ENCODE measurements around the gene NXF1.

The NXF1 gene

GRCh38 chr11:62801071-62801470 lies 4.2 kb downstream of the NXF1 start:
- CTCF ChIA-PET: interaction anchor here (1.1 kb wide), 1 partner anchor 10 kb away, joined by 4 read pairs; no protein-coding TSS in a partner anchor
- Histone ChIP-seq H3K4me3 (ENCODE audit: low read depth, low read length) (no peak overlapping the region), H3K4me1 (ENCODE audit: control insufficient read depth, insufficient read depth, low read length) (no peaks in the 10 kb centered on the region), H3K36me3 (ENCODE audit: control insufficient read depth in 2 of 2, insufficient read depth in 1 of 2, low read length in 2 of 2) (peaks cover 30 to 77% of the 10 kb centered on the region in 2 experiments), H3K27ac (ENCODE audit: extremely low read depth, low read depth, low read length) (no peak overlapping the region), H3K9me3 (ENCODE audit: control insufficient read depth, insufficient read depth, low read depth, low read length) (no peaks in the 10 kb centered on the region)
- TF ChIP-seq, protein P1, sequence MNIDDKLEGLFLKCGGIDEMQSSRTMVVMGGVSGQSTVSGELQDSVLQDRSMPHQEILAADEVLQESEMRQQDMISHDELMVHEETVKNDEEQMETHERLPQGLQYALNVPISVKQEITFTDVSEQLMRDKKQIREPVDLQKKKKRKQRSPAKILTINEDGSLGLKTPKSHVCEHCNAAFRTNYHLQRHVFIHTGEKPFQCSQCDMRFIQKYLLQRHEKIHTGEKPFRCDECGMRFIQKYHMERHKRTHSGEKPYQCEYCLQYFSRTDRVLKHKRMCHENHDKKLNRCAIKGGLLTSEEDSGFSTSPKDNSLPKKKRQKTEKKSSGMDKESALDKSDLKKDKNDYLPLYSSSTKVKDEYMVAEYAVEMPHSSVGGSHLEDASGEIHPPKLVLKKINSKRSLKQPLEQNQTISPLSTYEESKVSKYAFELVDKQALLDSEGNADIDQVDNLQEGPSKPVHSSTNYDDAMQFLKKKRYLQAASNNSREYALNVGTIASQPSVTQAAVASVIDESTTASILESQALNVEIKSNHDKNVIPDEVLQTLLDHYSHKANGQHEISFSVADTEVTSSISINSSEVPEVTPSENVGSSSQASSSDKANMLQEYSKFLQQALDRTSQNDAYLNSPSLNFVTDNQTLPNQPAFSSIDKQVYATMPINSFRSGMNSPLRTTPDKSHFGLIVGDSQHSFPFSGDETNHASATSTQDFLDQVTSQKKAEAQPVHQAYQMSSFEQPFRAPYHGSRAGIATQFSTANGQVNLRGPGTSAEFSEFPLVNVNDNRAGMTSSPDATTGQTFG (tag by site-specific recombination; IDR thresholded peaks at IDR 0.05; ENCODE audit: borderline replicate concordance): no peak
- TF ChIP-seq BCL11A (tag by site-specific recombination; IDR thresholded peaks at IDR 0.05; ENCODE audit: low read depth): no peak
- TF ChIP-seq PATZ1 (tag by site-specific recombination; IDR thresholded peaks at IDR 0.05): no peak
- TF ChIP-seq, protein P2, sequence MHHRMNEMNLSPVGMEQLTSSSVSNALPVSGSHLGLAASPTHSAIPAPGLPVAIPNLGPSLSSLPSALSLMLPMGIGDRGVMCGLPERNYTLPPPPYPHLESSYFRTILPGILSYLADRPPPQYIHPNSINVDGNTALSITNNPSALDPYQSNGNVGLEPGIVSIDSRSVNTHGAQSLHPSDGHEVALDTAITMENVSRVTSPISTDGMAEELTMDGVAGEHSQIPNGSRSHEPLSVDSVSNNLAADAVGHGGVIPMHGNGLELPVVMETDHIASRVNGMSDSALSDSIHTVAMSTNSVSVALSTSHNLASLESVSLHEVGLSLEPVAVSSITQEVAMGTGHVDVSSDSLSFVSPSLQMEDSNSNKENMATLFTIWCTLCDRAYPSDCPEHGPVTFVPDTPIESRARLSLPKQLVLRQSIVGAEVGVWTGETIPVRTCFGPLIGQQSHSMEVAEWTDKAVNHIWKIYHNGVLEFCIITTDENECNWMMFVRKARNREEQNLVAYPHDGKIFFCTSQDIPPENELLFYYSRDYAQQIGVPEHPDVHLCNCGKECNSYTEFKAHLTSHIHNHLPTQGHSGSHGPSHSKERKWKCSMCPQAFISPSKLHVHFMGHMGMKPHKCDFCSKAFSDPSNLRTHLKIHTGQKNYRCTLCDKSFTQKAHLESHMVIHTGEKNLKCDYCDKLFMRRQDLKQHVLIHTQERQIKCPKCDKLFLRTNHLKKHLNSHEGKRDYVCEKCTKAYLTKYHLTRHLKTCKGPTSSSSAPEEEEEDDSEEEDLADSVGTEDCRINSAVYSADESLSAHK (tag by site-specific recombination; IDR thresholded peaks at IDR 0.05): no peak
- TF ChIP-seq, protein P3, sequence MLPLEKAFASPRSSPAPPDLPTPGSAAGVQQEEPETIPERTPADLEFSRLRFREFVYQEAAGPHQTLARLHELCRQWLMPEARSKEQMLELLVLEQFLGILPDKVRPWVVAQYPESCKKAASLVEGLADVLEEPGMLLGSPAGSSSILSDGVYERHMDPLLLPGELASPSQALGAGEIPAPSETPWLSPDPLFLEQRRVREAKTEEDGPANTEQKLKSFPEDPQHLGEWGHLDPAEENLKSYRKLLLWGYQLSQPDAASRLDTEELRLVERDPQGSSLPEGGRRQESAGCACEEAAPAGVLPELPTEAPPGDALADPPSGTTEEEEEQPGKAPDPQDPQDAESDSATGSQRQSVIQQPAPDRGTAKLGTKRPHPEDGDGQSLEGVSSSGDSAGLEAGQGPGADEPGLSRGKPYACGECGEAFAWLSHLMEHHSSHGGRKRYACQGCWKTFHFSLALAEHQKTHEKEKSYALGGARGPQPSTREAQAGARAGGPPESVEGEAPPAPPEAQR (tag by site-specific recombination; IDR thresholded peaks at IDR 0.05): no peak
- no peak for TF ChIP-seq SCRT1 (tag by site-specific recombination; IDR thresholded peaks at IDR 0.05; ENCODE audit: borderline replicate concordance)
- TF ChIP-seq ZNF362 (tag by site-specific recombination; IDR thresholded peaks at IDR 0.05): no peak
- TF ChIP-seq SALL2 (tag by site-specific recombination; IDR thresholded peaks at IDR 0.05; ENCODE audit: borderline replicate concordance): no peak
- no peak for TF ChIP-seq ZNF777 (tag by site-specific recombination; IDR thresholded peaks at IDR 0.05; ENCODE audit: borderline replicate concordance)
- TF ChIP-seq ZNF184 (tag by site-specific recombination; IDR thresholded peaks at IDR 0.05): no peak
- TF ChIP-seq ZNF280C (tag by site-specific recombination; IDR thresholded peaks at IDR 0.05): no peak
- no peak for TF ChIP-seq ZNF133 (tag by site-specific recombination; IDR thresholded peaks at IDR 0.05)
- TF ChIP-seq ZBTB6 (tag by site-specific recombination; IDR thresholded peaks at IDR 0.05): no peak
- POLR2A ChIA-PET: interaction anchor here (0.8 to 2.0 kb wide), 7 partner anchors 11 to 55 kb away, joined by 3 to 9 read pairs (median 4); partner anchors contain the start of genes STX5, TMEM179B and ZBTB3

Measured in HEK293 (cell line).